DMS153 treated with DMSO at 0.1 percent for 48 hours (cell line): ENCODE data around the gene CLCN1.

Source experiments
- DNase-seq: peaks from one replicate; lab custom pipeline; 2025; ENCODE audit not compliant: unreplicated experiment; lab: John Stamatoyannopoulos, UW

The CLCN1 gene

DNA sequence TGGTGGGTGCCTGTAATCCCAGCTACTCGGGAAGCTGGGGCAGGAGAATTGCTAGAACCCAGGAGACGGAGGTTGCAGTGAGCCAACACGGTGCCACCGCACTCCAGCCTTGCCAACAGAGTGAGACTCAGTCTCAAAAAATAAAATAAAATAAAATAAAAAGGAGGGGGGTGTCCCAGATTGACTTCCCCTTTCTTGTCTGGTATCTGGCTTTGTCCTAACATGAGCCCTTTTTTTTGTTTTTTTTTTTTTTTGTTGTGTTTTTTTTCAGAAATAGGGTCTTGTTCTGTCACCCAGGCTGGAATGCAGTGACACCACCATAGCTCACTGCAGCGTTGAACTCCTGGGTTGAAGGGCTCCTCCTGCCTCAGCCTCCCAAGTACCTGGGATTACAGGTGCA is 23.0 kb upstream of the CLCN1 start:
- DNase-seq = no peak

DNA sequence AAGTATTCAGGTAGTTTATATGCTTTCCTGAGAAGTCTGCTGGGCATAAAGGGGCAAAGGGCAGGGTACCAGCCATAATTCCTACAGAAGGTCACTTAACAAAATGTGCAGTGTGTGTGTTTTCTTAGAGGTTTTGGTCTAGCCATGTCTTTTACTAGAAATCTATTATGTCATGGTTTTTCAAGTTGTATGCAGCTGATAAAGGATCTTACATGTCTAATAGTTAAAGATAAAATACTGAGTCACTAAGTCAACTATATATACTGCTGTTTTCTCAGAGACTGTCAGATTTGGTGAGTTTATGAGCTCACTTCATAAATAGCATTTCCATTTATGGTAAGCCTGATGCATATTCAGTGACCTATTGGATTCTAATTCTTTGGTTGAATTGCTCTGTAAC is 20.0 kb upstream of the CLCN1 start:
- DNase-seq = no peak

DNA sequence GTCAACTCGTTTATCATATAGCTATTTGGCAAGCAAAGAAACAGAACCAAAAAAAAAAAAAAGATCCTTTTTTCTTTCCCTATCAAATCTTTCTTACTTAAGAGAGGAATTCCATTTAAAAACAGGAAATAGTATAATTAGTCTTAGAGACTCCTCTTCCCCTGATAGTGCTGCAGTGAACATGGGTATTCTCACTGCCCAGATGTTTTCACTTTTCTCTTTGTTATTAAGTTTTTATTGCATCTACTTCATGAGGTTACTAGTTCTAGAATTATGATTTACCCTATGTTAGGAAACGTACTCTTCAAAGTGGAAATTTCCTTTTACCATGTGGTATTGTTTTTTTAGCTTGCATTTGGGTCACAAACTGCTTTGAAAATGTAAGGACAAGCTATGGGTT is 19.2 kb upstream of the CLCN1 start:
- DNase-seq = no peak

DNA sequence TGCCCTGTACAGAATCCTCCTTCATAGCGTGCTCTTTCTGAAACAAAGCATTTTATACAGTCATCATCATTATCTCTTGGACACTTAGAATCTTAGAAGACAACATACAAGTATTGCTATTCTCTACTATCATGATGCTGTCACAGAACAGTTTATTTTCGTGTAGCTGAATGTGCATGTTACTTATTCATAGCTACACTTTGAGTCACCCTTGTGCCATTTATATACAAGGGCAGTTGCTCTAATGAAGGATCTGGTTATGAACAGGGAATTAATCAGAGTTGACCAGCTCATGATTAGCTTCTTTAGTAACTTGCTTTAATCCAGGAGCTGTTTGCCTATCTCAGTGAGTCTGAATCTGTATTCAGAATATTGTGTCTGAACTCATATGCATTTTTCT is 16.6 kb upstream of the CLCN1 start:
- no peak for DNase-seq

DNA sequence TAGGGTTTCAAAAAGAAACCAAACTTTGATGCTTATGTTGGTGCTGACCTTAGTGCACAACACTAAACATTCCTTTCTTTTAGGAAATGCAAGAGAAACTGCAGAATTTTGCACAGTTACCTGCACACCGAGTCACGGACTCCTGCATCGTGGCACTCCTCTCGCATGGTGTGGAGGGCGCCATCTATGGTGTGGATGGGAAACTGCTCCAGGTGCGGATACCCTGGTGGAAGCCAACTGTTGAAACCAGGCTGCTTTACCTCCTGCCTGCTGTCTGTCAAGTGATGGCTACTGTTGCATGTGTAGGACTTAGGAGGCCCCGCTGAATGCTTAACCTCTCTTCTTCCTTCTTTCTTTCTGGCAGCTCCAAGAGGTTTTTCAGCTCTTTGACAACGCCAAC is 16.1 kb upstream of the CLCN1 start:
- no peak for DNase-seq

DNA sequence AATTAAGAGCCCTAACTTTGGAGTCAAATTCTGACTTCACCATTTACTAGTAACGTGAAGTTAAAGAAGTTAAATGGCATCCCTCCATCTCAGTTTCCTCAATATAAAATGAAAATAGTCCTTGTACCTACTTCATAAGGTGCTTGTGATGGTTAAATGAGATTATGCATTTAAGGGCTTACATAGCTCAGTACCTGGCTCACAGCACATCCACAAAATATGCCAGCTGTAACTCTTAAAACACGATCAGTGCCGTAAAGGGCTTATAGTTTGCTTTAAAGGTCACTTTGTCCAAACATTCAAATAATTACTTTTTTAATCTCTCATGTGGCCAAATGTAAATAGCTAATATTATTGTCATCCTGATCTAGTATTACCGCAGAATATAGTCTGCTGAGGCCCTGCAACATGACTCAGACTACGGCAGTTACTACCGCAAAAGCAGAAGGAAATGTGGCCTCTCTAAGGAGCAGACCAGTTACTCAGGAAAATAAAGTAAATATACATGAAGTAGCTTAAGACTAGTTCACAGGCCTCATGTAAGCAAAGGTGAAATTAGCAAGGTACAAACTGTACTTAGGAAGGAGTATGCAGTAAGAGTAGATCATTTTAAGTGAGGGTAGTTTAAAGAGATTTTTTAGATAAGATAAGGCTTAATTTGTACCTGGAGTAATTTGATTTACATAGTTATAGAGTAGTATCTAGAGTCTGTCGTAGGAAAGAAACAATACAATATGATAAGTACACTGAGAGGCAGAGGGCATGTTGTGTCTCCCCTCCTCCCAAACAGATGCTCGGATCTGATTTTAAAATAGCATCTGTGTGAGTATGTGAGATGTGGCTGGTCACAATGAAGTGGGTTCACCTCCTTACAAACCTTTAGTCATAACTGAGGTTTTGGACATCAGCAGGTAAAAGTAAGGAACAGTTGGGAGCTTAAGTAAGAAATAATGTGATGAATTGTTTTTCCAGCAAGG is 14.7 kb upstream of the CLCN1 start:
- DNase-seq = no peak

DNA sequence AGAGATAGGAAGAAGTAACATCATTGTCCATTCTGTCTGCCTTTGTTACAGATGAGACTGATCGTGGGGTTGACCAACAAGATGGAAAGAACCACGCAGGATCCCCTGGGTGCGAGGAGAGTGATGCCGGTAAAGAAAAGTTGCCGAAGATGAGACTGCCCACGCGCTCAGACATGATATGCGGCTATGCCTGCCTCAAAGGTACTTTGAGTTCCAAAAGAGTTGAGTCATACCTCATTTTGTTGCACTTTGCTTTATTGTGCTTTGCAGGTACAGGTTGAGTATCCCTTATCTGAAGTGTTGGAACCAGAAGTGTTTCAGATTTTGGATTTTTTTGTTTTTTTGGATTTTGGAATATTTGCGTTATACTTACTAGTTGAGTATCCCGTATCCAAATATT is 12.2 kb upstream of the CLCN1 start:
- DNase-seq = no peak

DNA sequence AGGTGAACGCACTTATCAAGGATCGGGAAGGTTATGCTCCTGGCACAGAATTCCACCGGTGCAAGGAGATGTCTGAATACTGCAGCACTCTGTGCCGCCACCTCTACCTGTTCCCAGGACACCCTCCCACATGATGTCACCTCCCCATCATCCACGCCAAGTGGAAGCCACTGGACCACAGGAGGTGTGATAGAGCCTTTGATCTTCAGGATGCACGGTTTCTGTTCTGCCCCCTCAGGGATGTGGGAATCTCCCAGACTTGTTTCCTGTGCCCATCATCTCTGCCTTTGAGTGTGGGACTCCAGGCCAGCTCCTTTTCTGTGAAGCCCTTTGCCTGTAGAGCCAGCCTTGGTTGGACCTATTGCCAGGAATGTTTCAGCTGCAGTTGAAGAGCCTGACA is 11.0 kb upstream of the CLCN1 start:
- DNase-seq = no peak

DNA sequence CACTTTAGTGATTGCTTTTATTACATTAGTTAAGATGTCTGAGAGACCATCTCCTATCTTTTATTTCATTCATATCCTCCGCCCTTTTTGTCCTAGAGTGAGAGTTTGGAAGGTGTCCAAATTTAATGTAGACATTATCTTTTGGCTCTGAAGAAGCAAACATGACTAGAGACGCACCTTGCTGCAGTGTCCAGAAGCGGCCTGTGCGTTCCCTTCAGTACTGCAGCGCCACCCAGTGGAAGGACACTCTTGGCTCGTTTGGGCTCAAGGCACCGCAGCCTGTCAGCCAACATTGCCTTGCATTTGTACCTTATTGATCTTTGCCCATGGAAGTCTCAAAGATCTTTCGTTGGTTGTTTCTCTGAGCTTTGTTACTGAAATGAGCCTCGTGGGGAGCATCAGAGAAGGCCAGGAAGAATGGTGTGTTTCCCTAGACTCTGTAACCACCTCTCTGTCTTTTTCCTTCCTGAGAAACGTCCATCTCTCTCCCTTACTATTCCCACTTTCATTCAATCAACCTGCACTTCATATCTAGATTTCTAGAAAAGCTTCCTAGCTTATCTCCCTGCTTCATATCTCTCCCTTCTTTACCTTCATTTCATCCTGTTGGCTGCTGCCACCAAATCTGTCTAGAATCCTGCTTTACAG is 10.4 kb upstream of the CLCN1 start:
- no peak for DNase-seq

DNA sequence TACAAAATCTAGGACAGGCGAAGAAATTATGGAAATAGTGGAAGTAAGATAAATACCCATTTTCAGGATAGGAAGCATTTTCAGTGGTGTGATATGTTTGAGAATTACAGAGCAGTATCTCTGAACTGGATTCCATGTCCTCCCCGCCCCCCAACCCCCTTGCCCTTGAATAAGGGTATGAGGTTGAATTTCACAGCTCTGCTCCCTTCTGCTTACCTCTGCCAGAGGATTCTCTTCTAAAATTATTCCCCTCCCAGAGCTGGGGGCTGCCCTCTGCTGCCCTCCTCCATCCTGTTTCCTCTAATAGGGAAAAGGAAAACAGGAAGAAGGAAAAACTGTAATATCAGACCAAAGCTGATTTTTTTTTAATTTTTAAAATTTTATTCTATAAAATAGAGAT is 7.3 kb upstream of the CLCN1 start:
- DNase-seq = no peak

DNA sequence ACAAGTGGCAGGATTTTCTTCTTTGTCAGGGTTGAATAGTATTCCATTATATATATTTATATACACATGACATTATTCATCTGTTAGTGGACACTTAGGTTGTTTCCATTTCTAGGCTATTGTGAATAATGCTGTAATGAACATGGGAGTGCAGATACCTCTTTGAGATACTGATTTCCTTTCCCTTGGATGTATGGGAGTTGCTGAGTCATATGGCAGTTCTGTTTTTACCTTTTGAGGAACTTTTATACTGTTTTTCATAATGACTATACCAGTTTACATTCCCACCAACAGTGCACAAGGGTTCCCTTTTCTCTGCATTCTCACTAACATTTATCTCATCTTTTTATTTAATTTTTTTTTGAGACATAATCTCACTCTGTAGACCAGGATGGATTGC is 1.8 kb upstream of the CLCN1 start:
- no peak for DNase-seq

DNA sequence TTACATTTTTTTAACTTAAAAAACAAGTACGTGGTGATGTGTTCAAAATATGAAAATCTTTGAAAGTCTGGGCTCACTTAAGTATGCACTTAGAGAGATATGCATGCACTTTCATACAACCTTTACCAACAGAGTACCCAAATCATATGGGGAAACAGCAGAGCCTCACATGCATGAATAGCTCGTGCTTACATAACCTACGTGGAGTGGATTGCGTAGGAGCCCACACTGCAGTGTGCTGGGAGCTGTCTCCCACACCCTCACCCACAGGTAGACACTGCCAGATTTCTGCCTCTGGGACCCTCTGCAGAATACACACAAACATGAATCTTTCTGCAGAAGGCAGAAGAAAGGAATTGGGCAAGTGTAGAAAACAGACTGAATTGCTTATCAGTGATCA is 581 bp downstream of the CLCN1 start:
- DNase-seq = no peak

DNA sequence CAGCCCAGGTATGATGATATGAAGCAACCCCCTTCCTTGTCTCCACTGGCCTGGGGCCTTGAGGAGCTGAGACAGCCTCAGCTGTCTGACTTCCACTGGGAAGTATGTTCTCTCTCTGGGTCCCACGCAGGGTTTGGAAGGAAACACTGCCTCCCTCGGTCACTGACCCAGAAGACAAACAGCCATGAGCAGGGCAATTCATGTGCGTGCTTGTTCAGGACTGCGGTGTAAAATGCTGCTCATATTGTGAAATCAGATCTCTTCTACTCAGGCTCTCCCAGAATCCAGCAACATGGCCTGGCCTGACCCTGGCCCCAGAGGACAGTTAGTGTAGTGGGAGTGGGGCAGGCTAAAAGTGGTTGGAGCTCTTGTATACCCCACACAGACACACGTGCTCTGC is 2.8 kb downstream of the CLCN1 start:
- no peak for DNase-seq

DNA sequence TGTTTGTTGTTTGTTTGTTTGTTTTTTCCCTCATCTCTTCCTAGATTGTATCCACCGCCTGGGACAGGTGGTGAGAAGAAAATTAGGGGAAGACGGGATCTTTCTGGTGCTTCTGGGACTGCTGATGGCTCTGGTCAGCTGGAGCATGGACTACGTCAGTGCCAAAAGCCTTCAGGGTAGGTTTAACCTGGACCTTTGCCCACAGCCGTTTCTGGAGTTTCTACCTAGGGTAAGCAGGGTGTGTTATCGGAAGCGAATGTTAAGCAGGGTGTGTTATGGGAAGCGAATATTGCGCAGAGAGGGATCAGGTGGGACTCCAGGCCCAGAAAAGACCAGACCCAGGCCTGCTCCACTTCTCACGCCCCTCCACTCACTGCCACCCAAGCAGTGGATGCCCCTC is 4.7 kb downstream of the CLCN1 start:
- no peak for DNase-seq

DNA sequence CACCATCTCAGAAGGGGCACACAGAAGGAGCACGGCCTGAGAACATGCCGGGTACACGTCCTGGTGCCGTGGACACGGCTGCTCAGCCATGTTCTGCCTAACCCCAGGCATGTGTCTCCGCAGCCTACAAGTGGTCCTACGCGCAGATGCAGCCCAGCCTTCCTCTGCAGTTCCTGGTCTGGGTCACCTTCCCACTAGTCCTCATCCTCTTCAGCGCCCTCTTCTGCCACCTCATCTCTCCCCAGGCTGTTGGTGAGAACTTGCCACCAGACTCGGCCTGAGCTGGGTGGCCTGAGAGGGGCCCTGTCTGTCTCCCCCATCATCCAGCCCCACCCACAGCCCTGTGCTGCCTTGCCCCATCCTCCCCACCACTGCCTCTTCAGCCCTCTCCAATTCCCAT is 5.3 kb downstream of the CLCN1 start:
- no peak for DNase-seq

DNA sequence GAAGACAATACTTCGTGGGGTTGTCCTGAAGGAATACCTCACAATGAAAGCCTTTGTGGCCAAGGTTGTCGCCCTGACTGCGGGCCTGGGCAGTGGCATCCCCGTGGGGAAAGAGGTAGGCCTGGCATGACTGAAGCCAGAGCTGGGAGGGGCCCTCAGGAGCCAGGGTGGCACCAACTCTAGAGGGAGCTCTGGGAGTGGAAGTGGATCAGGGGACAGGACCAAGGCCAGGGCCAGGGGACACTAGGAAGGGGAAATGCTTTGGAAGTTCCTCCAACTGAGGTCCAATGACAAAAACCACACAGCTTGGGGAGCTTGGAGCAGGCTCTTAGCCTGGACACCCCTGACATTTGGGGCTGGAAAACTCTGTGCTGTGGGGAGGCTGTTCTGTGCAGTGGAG is 5.8 kb downstream of the CLCN1 start:
- DNase-seq = no peak

DNA sequence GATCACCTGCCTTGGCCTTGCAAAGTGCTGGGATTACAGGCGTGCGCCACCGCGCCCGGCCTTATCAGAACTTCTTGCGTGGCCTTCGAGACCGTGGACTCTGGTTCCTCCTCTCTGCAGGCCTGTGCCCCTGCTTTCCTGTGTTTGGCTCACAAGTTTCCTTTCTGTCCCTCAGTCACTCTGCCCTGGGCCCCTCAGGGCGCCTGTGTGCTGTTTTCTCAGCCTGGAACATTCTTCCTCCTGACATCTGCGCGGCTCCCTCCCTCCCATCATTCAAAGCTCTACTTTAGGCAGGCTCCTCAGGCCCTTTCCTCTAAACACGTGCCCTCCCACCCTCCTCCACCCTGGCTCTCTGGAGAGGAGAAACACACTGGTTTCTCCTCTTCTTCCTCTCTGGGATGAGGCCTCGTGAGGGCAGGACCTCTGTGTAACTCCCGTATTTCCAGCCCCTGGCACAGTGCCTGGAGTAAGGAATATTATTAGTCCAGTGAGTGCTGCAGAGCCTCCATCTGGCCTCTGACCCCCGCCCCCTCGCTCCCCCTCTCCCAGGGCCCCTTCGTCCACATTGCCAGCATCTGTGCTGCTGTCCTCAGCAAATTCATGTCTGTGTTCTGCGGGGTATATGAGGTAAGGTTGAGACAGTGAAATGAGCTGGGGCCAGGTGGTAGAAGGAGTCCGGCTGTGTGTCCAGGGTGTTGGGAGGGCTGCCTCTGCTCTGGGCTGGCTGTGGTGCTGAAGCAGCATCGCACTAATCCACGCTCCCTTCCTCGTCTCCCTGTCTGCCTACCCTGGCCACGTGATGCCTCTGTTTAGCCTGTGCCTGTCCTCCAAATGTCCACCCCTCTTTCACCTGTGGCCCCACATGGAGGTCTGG is 7.1 kb downstream of the CLCN1 start:
- no peak for DNase-seq

DNA sequence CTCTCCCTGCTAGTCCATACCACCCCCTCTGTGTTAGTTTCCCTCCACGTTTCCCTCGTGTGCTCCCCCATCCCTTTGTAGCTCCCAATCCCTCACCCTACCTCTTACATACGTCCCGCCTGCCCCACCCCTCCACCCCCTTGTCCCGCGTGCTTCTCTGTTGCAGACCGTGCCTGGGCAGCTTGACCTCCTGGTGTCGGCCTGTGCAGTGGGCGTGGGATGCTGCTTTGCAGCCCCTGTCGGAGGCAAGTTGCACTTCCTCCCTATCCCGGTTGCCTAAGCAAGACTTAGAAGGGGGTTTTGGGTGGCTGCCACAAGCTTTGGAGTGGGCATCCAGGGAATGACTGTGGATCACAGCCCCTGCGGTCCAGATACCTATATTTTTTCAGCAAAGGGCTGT is 7.7 kb downstream of the CLCN1 start:
- no peak for DNase-seq

DNA sequence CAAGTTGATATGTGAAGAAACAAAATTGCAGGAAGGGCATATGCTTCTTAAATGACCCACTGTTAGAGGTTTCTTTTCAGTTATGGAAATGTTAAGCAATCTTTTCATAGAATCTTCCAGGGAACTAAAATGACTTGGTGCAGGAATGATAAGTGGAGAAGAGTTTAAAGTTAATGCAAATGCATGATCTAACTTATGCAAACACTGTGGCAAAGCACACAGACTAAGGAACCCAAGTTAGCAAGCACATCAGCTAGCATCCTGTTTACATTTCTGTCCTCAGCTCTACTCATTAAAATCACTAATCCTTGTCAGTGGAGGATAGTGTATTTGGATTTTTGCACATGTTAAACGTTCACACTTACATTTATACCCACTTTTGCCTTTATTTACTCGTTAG is 9.3 kb downstream of the CLCN1 start:
- no peak for DNase-seq

DNA sequence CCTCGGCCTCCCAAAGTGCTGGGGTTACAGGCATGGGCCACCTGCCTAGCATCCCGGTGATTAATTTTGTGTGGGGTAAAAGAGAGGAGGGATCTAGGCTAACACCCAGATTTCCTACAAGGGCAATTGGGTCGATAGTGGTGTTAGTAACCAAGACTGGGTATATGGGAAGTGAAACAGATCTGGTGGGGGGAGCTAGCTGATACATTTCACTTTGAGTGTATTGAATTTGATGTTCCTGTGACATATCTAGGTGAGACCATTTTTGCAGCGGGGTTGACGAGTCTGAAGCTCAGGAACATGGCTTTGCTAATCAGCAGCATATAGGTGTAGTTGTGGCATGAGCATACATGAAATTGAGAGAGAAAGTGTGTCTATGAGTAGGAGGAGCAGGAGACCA is 12.0 kb downstream of the CLCN1 start:
- DNase-seq = no peak

DNA sequence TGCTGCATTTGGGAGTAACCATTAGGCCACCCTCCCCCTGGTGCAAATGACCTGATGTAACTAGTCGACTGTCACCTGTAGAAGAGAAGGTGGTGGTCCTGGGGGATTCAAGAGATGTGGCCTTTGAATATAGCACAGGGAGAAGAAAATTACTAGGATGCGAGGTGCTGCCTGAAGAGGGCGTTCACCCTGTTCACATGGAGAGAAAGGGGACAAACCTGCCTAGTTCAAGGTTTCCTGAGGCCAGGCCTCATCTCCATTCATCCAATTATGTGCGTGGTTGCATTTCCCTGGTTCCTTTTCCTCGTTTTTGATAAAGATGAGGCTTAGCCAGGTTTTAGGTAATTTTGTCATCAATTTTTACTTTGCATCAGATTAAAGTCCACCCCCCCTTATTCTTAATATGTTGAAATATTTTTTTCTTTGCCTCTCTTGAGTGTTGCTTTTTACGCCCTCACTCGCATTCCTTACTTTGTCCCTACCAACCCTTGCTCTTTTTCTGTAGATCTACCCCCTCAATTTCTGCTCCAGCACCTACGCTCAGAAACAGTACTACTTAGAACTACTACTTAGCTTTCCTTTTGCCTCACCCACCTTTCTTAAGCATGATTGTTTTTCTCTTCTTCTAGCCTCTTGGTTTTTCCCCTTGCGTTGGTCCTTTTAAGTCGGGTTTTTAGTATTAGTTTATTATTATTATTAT is 13.7 kb downstream of the CLCN1 start:
- DNase-seq = no peak
